ENCODE results near the gene CALR3.

DNA sequence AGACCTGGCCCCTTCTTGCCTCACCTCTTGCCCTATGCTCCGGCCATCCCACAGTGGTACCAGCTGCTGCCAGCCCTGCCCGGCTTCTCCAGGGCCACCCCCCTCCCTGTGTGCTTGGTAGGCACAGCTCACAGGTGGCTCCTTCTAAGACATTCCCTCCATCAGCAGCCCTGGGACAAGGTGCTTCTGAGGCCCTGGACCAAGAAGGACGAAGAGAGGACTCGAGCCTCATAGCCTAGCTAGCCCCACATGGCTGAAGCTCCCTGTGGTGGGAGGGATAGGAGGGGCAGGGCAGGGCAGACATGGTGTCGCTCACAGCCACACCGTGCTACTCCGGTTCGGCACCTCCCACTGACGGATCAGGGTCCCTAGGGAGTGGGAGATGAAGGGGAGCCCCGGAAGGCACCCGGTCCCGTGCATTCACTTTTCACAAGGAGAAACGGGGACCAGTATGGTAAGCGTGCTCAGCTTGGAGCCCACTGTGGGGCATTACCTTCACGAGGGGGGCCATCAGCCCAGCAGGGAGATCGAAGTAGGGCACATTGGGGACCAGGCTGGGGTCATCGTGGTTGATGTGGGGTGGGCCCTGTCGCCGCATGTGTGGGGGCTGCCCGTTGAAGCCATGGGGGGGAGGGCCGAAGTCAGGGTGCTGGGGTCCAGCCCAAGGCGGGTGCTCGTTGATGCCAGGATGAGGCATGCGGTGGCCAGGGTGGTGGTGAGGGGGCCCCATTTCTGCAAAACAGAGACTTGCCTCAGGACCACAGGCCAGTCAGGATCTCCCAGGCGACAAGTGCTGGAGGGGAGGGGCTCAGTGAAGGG is 26.8 kb upstream of the CALR3 start:
- TF ChIP-seq TAF1 (IDR thresholded peaks at IDR 0.05; ENCODE audit: low read depth, low read length) (no peak), POLR2AphosphoS5 (IDR thresholded peaks at IDR 0.05; ENCODE audit: low read depth, low read length) (no peak), SPI1 (IDR thresholded peaks at IDR 0.05; ENCODE audit: low read depth, low read length) (no peak), POLR2A (IDR thresholded peaks at IDR 0.05; ENCODE audit: low read depth, low read length) (no peak), POU2F2 (IDR thresholded peaks at IDR 0.05; ENCODE audit: low read depth, low read length) (no peak)
